HG02759 (cell line): ENCODE data around the gene SCO2.
A peak's percentile ranks its signal among the peaks of the same experiment; 100 is the strongest.

Experiments used
- ATAC-seq: cut with Tn5 transposase; IDR thresholded peaks from one replicate; pipeline ENCODE4 v1.9.1; 2021; ENCODE audit warnings: mild to moderate bottlenecking, moderate library complexity; ENCODE audit not compliant: unreplicated experiment

SCO2 gene

GRCh38 chr22:50532824-50533796, 7.7 kb upstream of the SCO2 start:
- ATAC-seq, result no peak

GRCh38 chr22:50531962-50532674, 6.7 kb upstream of the SCO2 start:
- ATAC-seq, result no peak

GRCh38 chr22:50531546-50531961, 6.2 kb upstream of the SCO2 start:
- no peak for ATAC-seq

- ATAC-seq, result no peak
Observed at GRCh38 chr22:50530877-50531545, 5.6 kb upstream of the SCO2 start.

GRCh38 chr22:50530580-50530876, 5.1 kb upstream of the SCO2 start:
- no peak for ATAC-seq

GRCh38 chr22:50529897-50530579, 4.6 kb upstream of the SCO2 start, which contains the start of gene TYMP:
Gene TYMP (minus strand): TSS chr22:50530012. CDS start chr22:50529709, 303 bp downstream.
- peak; percentile 25 for ATAC-seq

- no peak for ATAC-seq
Observed at GRCh38 chr22:50529416-50529896, 4.1 kb upstream of the SCO2 start.

GRCh38 chr22:50528682-50529415, 3.5 kb upstream of the SCO2 start:
- ATAC-seq, result no peak

- ATAC-seq, result no peak
Observed at GRCh38 chr22:50527921-50528681, 2.7 kb upstream of the SCO2 start.

- no peak for ATAC-seq
Observed at GRCh38 chr22:50526834-50527801, 1.7 kb upstream of the SCO2 start.

GRCh38 chr22:50526108-50526833, 873 bp upstream of the SCO2 start:
- peak; percentile 31 for ATAC-seq

GRCh38 chr22:50525858-50526107, 385 bp upstream of the SCO2 start:
- ATAC-seq, result peak; percentile 25

- ATAC-seq, result no peak
Observed at GRCh38 chr22:50524676-50525103, 708 bp downstream of the SCO2 start.

GRCh38 chr22:50523806-50524675, 1.4 kb downstream of the SCO2 start:
- ATAC-seq, result no peak

GRCh38 chr22:50523458-50523805, 2.0 kb downstream of the SCO2 start:
- ATAC-seq, result no peak

- no peak for ATAC-seq
Observed at GRCh38 chr22:50522806-50523438, 2.5 kb downstream of the SCO2 start.
